Effector CD8-positive, alpha-beta T cell (primary cell): Measurements from ENCODE around the gene CENPM.

Experiments used
- DNase-seq: peaks from one replicate; lab custom pipeline; 2025; lab: John Stamatoyannopoulos, UW

CENPM gene

DNA sequence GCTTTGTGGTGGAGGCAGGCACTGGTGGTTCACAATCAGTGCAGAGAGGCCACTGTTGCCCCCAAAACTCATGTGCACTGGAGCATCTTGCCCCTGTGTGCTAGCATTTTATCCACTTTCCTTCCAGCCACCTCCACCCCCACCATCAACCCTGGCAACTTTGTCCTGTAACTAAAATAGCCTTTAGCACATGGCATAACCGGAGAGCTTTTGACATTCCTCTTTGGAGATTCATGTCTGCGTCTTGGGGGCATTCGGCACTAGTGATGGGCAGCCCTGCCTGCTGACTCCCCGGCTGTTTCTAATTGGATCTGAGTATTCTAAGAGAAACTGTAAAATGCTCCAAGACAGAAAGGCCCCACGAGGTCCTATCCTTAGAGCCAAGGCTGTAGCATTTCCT, 47.8 kb downstream of the CENPM start:
- no peak for DNase-seq

DNA sequence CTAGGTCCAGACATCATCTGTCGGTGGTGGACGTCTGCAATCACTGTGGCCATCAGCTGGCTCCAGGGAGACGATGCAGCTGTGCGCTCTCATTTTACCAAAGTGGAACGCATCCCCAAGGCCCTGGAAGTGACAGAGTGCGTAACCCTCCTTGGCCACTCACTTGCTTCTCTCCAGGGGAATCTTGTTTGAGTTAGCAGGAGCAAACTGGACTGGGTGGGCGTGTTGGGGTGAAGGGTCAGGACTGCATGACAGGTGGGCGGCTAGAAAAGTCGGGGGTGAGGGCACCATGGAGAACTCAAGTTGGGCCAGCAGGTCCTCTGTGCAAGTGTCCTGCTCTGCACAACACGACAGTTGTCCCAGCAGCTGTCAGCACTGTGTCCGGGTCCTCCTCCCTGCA, 48.3 kb downstream of the CENPM start:
- DNase-seq, result no peak

DNA sequence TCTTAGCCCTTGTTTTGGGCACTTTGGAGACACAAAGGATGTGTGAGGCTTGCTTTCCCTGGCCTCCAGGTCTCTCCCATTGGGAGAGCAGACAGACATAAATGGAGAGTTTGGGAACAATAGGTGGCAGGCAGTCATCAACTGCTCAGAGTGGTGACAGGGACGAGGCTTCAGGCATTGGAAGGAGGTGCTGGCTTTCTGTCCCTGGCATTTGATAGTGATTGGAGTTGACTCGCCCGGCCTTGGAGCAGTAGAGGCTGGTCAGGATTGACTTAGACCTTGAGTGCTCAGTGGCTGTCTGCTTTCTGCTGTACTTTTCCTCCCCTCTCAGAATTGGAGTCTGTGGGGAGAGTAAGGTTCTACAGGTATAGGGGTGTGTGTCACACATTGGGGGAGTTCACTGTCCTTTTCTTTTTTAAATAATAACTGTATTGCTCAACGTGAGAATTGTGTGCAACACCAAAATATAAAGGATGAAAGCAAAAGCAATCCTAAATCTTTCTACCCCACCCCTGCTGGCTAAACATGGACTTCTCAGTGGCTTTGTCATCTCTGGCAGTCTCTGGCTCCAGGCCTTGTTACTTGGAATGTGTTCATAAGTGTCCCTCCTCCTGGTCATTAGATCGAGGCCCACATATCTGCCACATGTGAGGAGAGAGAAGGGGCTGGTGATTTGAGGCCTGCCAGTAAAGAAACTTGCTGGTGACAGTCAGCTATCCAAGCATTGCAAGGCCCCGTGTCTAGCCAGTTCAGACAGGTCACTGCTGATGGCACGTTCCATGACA, 53.2 kb downstream of the CENPM start:
- no peak for DNase-seq

DNA sequence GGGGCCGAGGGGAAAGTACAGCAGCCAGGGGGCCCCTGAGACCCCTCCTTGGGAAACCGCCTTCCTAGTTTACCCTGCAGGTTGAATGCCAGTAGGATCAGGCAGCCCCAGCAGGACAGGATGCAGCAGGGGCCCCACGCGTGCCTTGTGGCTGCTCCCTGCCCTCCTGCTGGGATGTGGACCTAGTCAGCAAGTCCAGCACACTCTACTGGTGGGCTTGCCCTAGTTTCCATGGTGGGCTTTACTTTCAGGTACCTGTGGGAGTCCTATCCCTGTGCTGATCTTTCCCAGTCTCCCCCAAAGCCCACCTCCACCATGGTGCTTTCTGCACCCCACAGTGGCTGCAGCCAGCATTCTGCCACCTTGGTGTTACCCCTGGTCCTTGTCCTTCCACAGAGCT, 54.2 kb downstream of the CENPM start:
- no peak for DNase-seq

DNA sequence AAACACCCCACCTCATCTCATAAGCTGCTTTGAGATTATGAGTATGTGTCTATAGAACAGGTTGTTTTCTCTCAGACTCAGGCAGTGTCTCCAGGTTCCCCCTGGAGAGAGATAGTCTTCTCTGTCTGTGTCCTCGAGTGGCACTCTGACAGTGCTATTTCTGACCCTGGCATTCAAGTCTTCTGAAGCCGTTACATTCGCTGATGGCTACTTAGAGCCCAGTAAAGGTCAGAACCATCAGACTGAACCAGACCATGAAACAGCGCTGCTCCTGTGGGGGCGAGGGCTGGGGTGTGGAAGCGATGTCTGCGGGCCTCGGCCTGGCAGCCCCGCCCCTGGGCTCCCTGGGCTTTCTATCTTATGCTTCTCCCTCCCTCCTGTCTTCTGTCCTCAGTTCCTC, 55.5 kb downstream of the CENPM start:
- DNase-seq, result no peak
